Esophagus muscularis mucosa (tissue), 4 donors: ENCODE measurements around the gene ADCY4.

Experiments
- EP300 ChIP-seq: sonication (generic); formaldehyde crosslinking; IDR thresholded peaks from one replicate; pipeline ENCODE4 v1.6.1; 2017; ENCODE audit warnings: antibody characterized with exemption
- POLR2A ChIP-seq: fragments of 450-650 bp; IDR thresholded peaks from one replicate; pipeline ENCODE4 v1.6.1; 2017; ENCODE audit warnings: antibody characterized with exemption, moderate library complexity, mild to moderate bottlenecking, low read depth
- POLR2AphosphoS5 ChIP-seq, 2 donors: sonication (generic); formaldehyde crosslinking; IDR thresholded peaks; one replicate each; pipeline ENCODE4 v1.6.1; 2017; ENCODE audit warnings: antibody characterized with exemption in 2 of 2
- TF ChIP-seq, protein P1 (sequence below), 3 experiments: fragments of 200-600 bp in 2 of 3; fragments of 450-650 bp in 1 of 3; sonication (generic) in 2 of 3; IDR thresholded peaks; one replicate each; pipeline ENCODE4 v1.5.1; 2017 to 2019; ENCODE audit warnings: antibody characterized with exemption in 3 of 3, mild to moderate bottlenecking in 2 of 3, moderate library complexity in 1 of 3

GRCh38 chr14:24368212-24368561, 33.3 kb upstream of the ADCY4 start:
- TF ChIP-seq, protein P1, sequence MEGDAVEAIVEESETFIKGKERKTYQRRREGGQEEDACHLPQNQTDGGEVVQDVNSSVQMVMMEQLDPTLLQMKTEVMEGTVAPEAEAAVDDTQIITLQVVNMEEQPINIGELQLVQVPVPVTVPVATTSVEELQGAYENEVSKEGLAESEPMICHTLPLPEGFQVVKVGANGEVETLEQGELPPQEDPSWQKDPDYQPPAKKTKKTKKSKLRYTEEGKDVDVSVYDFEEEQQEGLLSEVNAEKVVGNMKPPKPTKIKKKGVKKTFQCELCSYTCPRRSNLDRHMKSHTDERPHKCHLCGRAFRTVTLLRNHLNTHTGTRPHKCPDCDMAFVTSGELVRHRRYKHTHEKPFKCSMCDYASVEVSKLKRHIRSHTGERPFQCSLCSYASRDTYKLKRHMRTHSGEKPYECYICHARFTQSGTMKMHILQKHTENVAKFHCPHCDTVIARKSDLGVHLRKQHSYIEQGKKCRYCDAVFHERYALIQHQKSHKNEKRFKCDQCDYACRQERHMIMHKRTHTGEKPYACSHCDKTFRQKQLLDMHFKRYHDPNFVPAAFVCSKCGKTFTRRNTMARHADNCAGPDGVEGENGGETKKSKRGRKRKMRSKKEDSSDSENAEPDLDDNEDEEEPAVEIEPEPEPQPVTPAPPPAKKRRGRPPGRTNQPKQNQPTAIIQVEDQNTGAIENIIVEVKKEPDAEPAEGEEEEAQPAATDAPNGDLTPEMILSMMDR (IDR thresholded peaks at IDR 0.05) = no peak
- TF ChIP-seq EP300 (no peak), POLR2A (no peak), POLR2AphosphoS5 (IDR thresholded peaks at IDR 0.05) (no peak)
